HG03064 (cell line): ENCODE results near the gene DENND1B.

Experiments used
- ATAC-seq: cut with Tn5 transposase; IDR thresholded peaks from one replicate; pipeline ENCODE4 v1.9.1; 2021; ENCODE audit warnings: low read depth; ENCODE audit not compliant: unreplicated experiment

Gene DENND1B

DNA sequence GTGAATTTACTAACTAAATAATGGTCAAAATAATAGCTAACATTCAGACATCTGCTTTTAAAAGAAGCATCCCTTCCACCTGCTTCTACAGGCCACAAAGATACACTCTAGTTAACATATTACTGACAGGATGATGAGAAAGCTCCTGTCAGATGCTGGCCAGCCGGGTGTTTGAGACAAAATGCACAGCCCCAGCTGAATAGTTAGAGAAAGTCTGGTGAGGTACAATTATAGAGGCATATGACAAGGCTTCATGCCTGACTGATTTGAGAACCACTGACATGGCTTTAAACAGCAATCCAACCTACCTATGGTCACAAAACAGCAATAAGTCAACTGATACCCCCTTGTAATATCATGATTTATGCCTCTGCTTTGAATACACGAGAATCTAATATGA, 137.0 kb downstream of the DENND1B start:
- ATAC-seq: no peak

DNA sequence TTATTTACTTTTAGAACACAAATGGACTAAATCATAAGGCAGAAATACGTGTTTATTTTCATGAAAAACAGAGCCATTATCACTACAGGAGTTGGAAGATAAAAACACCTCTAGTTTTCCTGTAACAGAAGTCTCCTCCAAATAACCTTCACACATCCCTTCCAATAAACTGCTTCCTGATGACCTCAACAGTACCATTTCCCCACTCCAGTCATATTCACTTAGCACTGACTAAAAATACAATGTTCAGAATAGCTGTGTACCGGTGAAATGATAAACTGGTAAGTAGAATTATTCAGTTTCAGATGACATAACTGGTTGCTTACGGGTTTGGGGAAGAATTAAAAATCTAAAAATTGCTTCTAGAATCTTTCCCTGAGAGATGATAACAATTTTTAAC, 137.9 kb downstream of the DENND1B start:
- no peak for ATAC-seq

DNA sequence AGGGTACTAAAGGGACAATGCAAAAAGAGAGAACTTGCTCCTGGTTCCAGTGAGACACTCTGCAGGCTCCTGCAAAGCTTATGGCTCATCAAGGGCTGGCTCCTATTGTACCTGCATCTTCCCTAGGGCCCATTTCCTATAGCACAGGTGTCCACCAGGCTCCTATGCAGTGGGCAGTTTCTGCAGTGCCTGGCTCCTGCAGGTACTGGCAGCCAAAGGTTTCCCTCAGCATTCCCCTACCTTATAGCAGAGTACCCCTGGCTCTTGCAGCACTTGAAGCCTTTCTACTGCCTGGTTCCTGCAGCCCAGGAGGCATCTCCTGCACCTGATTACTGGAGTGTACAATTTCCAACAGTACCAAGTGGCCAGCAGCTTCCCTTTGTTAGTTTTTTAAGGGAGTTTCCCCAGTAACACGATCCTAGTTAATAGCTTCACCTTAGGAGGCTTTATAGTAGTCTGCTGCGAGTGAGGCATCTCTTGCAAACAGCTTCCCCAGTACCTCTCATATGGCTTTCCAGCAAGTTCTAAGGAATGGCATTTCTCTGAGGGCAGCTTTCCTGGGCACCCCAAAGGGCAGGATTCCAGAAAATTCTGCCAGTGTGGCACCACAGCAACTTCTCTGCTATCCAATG, 141.7 kb downstream of the DENND1B start:
- ATAC-seq: no peak

DNA sequence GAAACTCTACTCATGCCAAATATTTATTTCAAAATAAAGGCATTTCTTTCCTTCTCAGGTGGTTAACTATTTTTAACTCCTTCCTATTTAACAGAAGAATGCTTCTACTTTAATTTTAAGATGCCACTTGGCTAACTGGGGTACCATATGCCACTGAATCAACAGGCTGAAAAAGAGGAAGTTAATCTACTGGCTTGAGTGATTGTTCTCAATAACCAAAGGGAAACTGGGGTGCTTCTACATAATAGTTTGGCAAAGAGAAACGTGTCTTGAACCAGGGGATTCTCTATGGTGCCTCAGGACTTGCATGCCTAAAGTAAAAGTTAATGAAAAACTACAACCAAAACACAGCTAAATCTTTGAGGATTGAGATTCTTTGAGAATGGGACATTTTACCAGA, 142.6 kb downstream of the DENND1B start:
- no peak for ATAC-seq

DNA sequence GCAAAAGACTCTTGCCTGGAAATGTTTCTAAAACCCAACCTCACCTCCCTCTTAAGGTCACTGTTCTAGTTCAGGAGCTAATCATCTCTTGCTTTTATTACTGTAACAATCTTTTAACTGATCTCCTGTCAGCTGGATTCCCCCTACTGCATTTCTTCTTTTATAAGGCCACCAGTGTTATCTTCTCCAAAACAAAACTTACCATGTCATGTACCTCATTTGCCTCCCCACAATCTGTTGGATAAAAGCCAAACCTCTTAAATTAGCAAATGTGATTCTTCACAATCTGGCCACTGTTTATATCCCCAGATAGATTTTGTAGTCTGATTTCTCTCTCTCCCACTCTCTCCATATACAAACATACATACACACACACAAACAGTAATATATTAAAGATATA, 143.3 kb downstream of the DENND1B start:
- no peak for ATAC-seq

DNA sequence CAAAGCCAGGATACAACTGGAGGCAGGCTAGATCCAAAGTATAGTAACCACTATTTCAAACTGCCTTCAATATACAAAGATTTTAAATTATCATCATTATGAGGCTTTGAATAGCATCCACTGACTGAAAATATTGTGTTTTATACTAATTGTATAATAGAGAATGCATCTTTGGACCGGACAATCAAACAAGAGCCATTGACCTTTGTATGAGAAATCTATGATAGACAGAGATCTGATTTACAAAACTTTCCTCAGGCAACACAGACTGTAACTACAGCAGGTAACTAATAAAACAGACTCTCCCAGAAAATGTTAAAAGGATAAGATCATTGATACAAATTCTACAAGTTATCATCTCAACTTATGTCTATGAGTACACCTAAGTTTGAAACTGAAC, 152.9 kb downstream of the DENND1B start:
- ATAC-seq: no peak

DNA sequence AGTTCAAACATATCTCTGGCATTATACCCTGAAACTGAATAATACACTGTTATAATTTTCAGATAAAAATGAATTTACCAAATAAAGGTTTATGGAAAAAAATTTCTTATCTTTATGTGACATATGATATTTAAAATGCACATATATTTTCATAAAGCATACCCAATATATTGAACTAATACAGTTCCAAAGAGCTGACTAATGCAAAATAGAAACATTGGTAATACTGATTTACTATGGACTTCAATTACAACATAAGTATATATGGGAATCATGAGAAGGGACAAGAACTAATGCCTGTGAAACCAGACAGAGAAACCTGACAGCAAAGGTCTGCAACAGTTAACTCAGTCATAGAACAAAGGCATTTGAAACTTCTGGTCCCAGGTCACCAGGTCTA, 153.5 kb downstream of the DENND1B start:
- ATAC-seq: no peak

DNA sequence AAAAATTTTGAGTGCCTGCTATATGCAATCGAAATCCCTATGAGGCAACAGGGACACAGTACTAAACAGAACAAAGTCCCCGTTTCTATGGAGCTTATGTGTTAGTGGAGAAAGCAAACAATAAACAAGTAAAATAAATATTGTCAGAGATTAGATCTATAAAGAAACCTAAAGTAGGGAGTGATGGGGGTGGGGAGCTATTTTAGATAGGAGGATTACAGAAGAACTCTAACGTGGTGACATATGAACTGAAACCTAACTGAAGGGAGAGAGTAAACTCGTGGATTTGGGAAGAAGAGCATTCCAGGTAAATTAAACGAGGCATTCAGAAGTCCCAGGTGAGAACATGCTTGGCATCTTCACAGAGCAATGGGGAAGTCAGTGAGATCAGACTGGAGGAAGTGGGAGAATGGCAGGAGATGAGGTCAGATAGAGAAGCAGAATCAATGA, 154.5 kb downstream of the DENND1B start:
- no peak for ATAC-seq

DNA sequence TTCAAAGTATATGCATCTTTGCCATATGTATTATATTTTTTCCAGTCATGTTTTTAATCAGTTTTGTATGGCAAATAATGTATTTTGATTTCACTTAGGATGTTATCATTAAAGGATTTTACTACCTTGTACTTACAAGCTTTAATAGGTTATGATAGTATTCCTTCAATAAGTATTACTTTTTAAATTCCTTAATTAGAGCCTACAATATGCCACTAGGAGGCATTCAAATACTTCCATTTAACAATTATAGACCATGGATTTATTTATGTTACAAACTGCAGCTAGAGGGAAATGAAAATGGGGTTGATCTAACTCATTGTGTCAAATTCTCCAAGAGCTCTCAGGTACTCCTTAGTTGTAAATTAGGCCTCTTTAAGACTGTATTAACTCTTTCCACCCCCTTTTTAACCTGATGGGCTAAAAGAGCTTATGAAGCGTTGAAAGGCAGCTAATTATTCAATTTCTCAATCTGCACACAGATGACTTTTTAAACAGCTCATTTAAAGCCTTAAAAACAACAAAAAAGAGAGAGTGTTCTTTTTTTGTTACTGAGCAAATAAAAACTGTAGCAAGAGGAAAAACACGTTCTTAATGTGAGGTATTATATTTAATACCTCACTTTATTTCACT, 156.2 kb downstream of the DENND1B start:
- no peak for ATAC-seq

DNA sequence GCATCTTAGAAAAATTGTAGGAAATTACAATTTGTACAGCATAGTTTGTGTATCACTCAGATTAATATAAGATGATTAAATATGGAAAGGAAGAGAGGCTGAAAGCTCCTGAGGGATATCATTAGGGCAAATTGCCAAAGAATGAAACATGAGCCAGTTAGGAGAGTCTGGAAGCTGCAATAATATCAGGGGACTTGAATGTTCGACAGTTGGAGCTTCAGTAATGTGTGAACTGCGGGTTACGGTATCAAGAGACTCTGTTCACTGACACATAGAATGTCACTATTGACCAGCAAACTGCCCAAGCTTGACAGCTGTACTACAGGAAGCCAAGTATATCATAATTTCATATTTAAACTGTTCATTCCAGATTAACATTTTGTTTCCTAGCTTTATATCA, 157.2 kb downstream of the DENND1B start:
- ATAC-seq: no peak

DNA sequence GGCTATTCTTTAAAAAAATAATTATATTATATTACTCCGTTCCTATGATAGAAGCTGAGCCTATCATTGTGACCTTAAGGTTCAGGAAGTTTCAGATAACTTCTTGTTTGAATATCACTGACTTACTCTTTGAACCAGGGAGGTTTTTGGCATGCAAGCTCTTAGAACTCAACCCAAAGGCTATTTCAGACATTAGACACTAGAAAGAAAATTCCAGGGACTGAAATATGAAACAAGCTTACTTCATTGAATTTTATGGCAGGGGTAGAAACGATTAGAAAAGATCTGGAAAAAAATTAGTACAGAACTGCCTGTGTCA, 159.6 kb downstream of the DENND1B start:
- no peak for ATAC-seq

DNA sequence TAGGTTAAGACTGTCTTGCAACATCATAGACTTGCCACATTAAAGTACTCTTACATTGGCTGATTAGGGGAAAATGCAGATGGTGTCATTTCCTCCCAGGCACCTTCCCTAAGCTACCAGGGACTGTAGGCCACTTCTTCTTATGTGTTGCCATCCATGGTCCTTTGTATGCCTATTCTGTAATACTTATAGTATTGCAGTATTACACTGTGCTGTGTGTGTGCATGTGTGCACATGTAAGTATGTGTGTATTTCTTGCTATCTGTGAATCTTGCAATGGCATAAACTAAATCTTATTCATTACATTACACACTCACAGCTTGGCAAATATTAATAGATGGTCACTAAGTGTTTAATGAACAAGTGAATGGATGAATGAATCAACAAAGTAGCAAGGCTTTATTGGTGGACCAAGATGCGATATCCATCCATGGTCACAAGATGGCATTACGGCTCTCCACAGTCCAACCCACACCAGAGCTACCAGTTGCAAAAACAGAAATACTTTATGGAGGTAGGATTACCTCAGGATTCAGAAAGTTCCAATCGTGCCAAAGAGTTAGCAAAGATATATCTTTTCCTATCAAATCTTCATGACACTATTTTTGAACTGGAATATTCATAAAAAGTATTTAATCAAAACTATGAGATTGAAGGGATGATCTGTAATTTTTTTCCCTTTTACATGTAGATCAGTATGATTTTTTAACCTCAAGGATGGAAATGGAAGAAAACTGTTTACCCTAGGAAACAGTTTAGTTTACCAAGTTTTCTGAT, 160.2 kb downstream of the DENND1B start:
- no peak for ATAC-seq

DNA sequence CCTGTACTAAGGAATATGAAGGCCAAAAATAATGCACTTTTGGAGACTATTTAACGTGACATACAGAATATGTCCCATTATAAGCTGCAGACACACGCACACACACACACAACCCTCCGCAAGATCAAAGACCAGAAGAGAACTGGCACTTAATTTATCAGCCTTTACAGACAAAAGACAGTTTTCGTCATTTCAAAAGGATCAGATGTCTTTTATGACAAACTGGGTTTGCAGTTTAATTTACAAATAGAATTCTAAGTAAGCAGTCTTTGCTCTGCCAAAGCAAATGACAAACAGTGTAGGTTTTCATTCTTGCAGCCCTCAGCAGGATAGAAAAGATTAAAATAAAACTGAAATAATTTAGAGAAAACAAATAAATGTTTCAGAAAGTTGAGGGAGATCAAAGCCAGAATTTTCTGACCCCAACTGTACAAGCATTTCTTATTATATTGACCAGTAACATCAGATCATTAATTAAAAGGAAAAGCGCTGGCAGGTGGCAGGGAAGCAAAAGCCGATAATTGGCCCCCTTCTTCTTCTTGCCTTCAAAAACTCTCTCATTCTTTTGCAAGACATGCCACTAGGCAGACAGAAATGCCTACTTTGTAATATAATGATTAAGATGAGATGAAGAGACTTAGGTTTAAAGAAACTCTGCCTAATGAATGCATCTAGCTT, 169.0 kb downstream of the DENND1B start:
- ATAC-seq: no peak

DNA sequence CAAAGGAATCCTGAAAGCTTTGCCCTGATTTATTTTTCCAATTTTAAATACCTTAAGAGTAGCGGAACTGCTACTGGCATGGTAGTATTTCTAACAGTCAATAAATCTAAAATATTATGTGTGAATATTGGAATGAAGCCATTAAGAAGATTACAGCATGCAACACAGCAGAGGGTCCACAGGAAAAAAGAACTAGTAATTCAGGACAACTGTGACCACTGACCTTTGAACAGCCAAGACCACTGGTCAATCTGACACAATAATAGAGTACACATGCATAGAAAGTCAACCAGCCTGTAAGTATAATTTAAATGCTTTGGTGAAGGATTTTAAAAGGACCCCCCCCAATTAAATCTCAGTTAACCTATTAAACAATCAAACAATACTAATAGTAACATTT, 171.0 kb downstream of the DENND1B start:
- ATAC-seq: no peak

DNA sequence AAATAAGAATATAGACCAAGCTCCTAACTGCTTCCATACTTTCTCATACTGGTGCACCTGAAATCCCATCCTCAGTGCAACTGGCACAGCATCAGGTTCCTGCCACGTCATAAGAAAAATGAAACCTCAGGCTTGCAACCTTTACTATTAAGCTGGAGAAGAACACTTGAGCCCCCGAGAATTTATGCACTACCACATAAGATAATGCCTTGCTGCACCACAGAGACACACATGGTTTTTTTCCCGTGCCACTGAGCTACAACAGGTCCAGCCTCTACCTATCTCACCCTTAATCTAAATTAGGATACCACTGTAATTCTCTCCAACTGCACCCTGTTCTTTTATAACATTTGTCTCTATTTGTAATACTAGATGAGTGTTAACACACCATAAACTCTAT, 174.5 kb downstream of the DENND1B start:
- no peak for ATAC-seq

DNA sequence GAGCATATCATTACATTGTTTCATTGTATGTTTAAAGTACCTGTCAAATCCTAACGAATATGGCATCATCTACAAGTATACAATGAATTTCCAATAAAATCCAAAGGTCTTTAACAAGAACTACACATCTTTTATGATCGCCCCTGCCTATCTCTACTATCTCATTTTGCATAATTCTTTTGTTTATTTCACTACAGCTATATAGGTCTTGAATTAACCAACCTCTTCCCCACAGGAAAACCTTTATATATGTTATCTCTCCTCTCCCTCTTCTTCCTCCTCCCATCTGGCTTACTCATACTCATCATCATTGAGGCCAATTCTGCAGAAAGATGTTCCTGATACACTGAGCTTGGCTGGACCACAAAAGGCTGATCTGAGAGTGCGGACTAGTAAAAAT, 175.5 kb downstream of the DENND1B start:
- ATAC-seq: no peak

DNA sequence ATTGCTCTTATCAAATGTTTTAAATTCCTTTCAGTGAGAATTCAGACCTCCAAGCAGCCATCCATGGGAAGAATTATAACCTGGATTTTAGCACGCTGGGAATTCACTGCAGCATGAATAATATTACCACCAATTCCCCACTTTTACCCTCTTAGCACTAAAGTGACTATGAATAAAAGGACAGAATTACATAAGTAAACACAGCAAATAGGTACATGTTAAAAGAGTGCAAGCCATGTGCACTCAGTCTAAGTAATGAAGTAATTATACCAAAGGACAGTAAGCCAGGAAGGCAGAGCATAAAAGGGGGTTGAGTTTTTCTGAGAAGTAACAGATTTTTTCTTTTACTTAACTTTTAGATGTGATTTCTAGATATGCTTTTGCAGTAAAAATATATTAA, 176.3 kb downstream of the DENND1B start:
- ATAC-seq: no peak

DNA sequence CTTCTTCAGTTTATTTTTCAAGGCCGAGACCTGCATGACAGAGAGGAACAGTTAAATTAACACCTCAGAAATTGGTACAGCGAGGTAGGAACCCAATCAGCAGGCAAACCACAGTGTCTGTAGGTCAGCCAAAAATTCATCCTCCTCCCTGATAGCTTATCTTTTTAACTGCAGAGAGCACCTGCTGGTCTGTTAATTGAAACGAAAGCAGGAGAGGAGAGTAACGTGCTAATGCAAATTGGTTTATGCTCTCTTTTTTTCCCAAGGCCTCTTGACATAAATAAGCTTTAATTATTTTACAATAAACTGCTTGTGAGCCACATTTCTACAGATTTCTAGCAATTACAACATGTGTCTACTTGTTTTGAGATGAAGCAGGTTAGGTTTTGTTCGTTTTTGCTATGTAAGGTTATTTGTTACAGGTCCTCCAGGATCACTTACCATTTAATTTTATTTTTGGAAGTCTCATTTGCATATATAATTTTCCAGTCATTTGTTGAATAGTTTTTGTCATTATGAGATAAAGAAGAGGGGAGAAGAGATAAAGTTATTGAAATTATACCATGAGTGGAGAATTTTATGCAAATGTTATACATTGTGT, 179.9 kb downstream of the DENND1B start:
- no peak for ATAC-seq

DNA sequence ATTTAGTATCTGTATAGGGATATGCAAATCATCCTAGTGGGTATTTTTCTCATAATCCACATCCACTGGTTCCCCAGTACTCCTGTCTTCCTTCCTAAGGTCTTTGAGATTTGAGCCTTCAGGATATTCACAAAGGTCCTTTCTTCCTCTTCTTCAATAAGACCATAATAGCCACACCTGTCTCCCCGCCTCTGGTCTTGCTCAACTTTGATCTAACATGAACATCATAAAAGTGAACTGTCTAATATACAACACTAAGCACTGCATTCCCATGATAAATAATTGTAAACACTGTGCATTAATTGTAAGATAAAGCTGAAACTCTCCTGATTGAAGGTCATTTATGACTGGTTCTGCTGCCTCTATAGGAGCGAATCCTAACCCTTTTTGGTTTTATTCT, 184.6 kb downstream of the DENND1B start:
- ATAC-seq: no peak

DNA sequence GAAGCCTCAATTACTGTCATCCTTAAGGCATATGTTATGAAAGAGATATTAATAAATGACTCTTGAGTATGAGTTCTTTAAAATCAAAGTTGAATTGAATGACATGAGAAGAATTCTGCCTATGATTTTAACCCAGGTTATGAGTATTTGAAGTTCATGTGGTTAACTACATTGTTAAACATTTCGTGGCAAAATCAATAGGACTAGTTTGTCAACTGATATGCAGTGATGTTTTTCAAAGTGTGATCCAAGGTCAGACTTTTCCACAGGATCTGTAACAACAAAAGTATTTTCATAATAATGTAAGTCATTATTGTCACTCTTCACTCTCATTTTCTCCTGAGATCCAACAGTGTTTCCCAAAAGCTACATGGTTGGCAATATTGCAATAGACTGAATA, 189.5 kb downstream of the DENND1B start:
- no peak for ATAC-seq

DNA sequence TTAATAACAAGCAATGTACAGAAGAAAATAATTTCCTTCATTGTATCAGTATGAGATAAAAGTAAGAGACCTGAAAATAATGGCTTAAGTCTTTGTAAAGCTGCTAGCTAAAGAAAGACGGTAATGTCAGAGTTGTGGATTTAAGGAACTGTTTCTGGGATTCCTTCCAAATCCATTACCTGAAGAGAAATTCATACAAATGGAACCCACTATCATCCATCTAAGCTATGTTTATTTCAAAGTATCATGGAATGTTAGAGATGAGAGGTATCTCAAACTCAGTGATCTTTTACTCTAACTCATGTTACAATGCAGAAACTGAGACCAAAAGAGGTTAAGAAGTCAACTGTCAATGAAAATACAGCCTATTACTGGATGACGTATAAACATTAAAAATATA, 197.7 kb downstream of the DENND1B start:
- no peak for ATAC-seq
